Adrenal gland (tissue), 12 donors: ENCODE measurements around the gene MIA2. TPM values are rescaled to one million over a fixed set of nuclear protein-coding genes. Genes with fewer than 3 reads are reported as not detected.

Experiments
- DNase-seq, 7 donors: peaks; one replicate each; pipeline ENCODE4 v3.0.0-alpha.2; 2019 to 2020
- H3K27ac ChIP-seq, 5 donors: fragments of 200-600 bp; sonication (generic) in 4 of 5; 1 replicate in 3 of 5; 2 replicates in 2 of 5; pipeline versions ENCODE4 v1.5.1 to v1.8.0; 2016 to 2020; ENCODE audit warnings: mild to moderate bottlenecking in 1 of 5
- H3K27me3 ChIP-seq: fragments of 200-600 bp; 2 replicates; pipeline ENCODE4 v1.8.0; 2021
- H3K36me3 ChIP-seq, 2 donors: fragments of 200-600 bp; replicated peaks in 1 of 2; 1 replicate in 1 of 2; 2 replicates in 1 of 2; pipeline versions ENCODE4 v1.5.1 to v1.8.0; 2018 to 2022
- H3K4me1 ChIP-seq, 2 donors: fragments of 200-600 bp; replicated peaks in 1 of 2; 1 replicate in 1 of 2; 2 replicates in 1 of 2; pipeline versions ENCODE4 v1.5.1 to v1.8.0; 2018 to 2021
- H3K4me3 ChIP-seq, 4 donors: fragments of 200-600 bp; sonication (generic) in 3 of 4; one replicate each; pipeline ENCODE4 v1.5.1; 2016 to 2018
- H3K9me3 ChIP-seq, 3 donors: fragments of 200-600 bp; sonication (generic) in 1 of 3; replicated peaks in 1 of 3; 1 replicate in 2 of 3; 2 replicates in 1 of 3; pipeline versions ENCODE4 v1.5.1 to v1.8.0; 2016 to 2021
- CTCF ChIP-seq, 6 experiments: fragments of 450-650 bp in 4 of 6; fragments of 200-600 bp in 2 of 6; sonication (generic) in 1 of 6; IDR thresholded peaks; 1 replicate in 5 of 6; 2 replicates in 1 of 6; pipeline versions ENCODE4 v1.5.1 to v1.8.0; 2016 to 2021; ENCODE audit warnings: antibody characterized with exemption in 6 of 6, mild to moderate bottlenecking in 2 of 6, moderate library complexity in 1 of 6
- POLR2A ChIP-seq, 2 donors: fragments of 450-650 bp; IDR thresholded peaks; one replicate each; pipeline ENCODE4 v1.6.1; 2017; ENCODE audit warnings: antibody characterized with exemption in 2 of 2, mild to moderate bottlenecking in 2 of 2, moderate library complexity in 1 of 2
- WGBS, 4 donors: extraction: QIAGEN DNeasy Blood & Tissue Kit in 2 of 4; methylation state at CpG; one replicate each; pipeline versions ENCODE4 v1.1.5 to v1.1.7; 2013 to 2017; 5-methylcytosine and 5-hydroxymethylcytosine counted together
- intact Hi-C, 2 donors: fragments of 100-400 bp; cut with DNase I; formaldehyde crosslinking; loops; one replicate each; pipeline versions ENCODE4 v1.14.1 to v1.15.0; 2022 to 2023
- polyA plus RNA-seq, 3 donors: library from polyadenylated mRNA; stranded (reverse); fragments of 200-250 nt in 2 of 3; fragments of 350-450 nt in 1 of 3; fragmentation: Illumina TruSeq in 1 of 3; extraction: RNeasy Lipid Tissue Mini Kit (QIAGEN cat#74804) in 1 of 3; gene quantifications; one replicate each; pipeline ENCODE4 v1.2.3, GENCODE V29; 2013 to 2014
- total RNA-seq, 9 donors: library from RNA; depleted of rRNA in 4 of 9; stranded (reverse); fragments of >200 nt in 4 of 9; fragments of 120-200 nt in 1 of 9; fragmentation: NEBNext Ultra II Directional in 1 of 9; extraction: Animal tissue kit (Norgen Biotek cat#: 25700) in 1 of 9; gene quantifications; one replicate each; pipeline versions ENCODE4 v1.1.0 to v1.2.4, GENCODE V29; 2013 to 2023
- donor health status: healthy with polysubstance abuse.
- donor health status: Bipolar disorder and iron deficiency.
- donor health status: DM: yes; HTN: yes; CAD: no.
- donor health status: DM: no; HTN: no; CAD: no.
- donor health status: DM: no; HTN: no; CAD: no.
- donor health status: DM: yes; HTN: yes; CAD: no.

The MIA2 gene
- total and polyA plus RNA-seq, 12 donors = 24.8 to 62.0 (median 41.5) TPM

GRCh38 chr14:39228509-39229221 lies 5.0 kb upstream of the MIA2 start:
- intact Hi-C loops = no loop called here
- H3K9me3 ChIP-seq = no peaks in the 10 kb centered on the region
- no peaks in the 10 kb centered on the region for H3K27me3 ChIP-seq
- H3K36me3 ChIP-seq = no peaks in the 10 kb centered on the region
- peaks cover 0 to 3% of the 10 kb centered on the region in 2 donors for H3K4me1 ChIP-seq
- TF ChIP-seq CTCF (IDR thresholded peaks at IDR 0.05) = no peak
- no peak for TF ChIP-seq POLR2A (IDR thresholded peaks at IDR 0.05)
- H3K27ac ChIP-seq = no peak overlapping the region
- H3K4me3 ChIP-seq = no peak overlapping the region
- no peak for DNase-seq
- 79 to 87% (median 83%) methylated on average over 11 of the region's 11 CpGs for WGBS, 4 donors

DNA sequence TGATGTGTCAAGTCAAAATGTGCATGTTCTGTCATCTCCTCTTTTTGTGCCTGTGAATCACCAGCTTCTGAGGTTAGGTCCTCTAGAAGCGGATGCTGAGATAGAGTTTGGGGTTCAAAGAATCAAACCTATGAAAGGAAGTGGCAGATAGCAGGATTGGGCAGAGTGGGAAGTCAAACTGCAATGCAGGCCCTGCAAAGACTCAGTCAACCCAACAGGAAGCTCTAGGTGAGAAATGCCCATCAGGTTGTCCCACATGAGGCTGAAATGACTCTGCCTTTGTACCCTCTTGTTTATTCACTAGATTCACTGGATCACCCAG lies 4.5 kb upstream of the MIA2 start:
- Histone ChIP-seq H3K9me3 (no peaks in the 10 kb centered on the region), H3K36me3 (no peaks in the 10 kb centered on the region), H3K27ac (no peak overlapping the region), H3K27me3 (no peaks in the 10 kb centered on the region), H3K4me1 (peaks cover 4% of the 10 kb centered on the region in 2 donors), H3K4me3 (no peak overlapping the region)
- intact Hi-C loops = no loop called here
- no peak for DNase-seq
- WGBS, 4 donors = 79 to 93% (median 86%) methylated on average over 1 of the region's 1 CpG
- TF ChIP-seq POLR2A (IDR thresholded peaks at IDR 0.05) (no peak), CTCF (IDR thresholded peaks at IDR 0.05) (no peak)

- TF ChIP-seq POLR2A (IDR thresholded peaks at IDR 0.05) = no peak
- peaks cover 6 to 9% of the 10 kb centered on the region in 2 donors for H3K4me1 ChIP-seq
- H3K36me3 ChIP-seq = no peaks in the 10 kb centered on the region
- no peak for DNase-seq
- H3K27ac ChIP-seq = no peak overlapping the region
- WGBS, 4 donors = 70 to 83% (median 80%) methylated on average over 3 of the region's 3 CpGs
- H3K4me3 ChIP-seq = no peak overlapping the region
- intact Hi-C loops = no loop called here
- H3K27me3 ChIP-seq = no peaks in the 10 kb centered on the region
- no peaks in the 10 kb centered on the region for H3K9me3 ChIP-seq
These were observed 4.1 kb upstream of the MIA2 start for GRCh38 chr14:39229601-39230110.

GRCh38 chr14:39230416-39231035 lies 3.2 kb upstream of the MIA2 start:
- Histone ChIP-seq H3K36me3 (no peaks in the 10 kb centered on the region), H3K4me3 (no peak overlapping the region), H3K27me3 (no peaks in the 10 kb centered on the region), H3K9me3 (no peaks in the 10 kb centered on the region), H3K4me1 (peaks cover 6 to 10% of the 10 kb centered on the region in 2 donors), H3K27ac (no peak overlapping the region)
- WGBS, 4 donors = 75 to 92% (median 84%) methylated on average over 5 of the region's 5 CpGs
- intact Hi-C loops = no loop called here
- no peak for DNase-seq
- TF ChIP-seq CTCF (IDR thresholded peaks at IDR 0.05) (no peak), POLR2A (IDR thresholded peaks at IDR 0.05) (no peak)
